22Rv1 (cell line): ENCODE results near the gene GABRB1.

Experiments used
- ZFX ChIP-seq: fragments of 450-650 bp; IDR thresholded peaks from 2 replicates; pipeline ENCODE4 v1.6.1; 2017; ENCODE audit warnings: antibody characterized with exemption, borderline replicate concordance
- TF ChIP-seq, protein P1 (sequence below): fragments of 450-650 bp; IDR thresholded peaks from 2 replicates; pipeline ENCODE4 v1.5.1; 2017; ENCODE audit warnings: mild to moderate bottlenecking

DNA sequence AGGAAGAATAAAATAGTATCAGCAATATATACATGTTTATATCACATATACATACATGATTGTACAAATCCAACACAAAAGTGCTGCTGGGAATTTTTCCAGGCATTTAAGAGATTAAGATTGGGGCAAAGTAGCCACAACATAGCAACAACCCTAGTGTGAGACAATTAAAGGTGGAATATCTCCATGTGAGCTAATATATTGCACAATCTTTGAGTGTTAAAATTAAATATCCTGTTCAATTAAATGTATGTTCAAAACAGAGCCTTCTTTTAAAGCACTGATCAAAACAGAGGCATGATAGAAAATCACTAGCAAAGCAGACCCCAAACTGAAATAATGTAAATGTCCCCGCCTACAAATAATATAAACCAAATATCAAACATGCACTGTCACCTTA, 97.6 kb downstream of the GABRB1 start:
- TF ChIP-seq, protein P1, sequence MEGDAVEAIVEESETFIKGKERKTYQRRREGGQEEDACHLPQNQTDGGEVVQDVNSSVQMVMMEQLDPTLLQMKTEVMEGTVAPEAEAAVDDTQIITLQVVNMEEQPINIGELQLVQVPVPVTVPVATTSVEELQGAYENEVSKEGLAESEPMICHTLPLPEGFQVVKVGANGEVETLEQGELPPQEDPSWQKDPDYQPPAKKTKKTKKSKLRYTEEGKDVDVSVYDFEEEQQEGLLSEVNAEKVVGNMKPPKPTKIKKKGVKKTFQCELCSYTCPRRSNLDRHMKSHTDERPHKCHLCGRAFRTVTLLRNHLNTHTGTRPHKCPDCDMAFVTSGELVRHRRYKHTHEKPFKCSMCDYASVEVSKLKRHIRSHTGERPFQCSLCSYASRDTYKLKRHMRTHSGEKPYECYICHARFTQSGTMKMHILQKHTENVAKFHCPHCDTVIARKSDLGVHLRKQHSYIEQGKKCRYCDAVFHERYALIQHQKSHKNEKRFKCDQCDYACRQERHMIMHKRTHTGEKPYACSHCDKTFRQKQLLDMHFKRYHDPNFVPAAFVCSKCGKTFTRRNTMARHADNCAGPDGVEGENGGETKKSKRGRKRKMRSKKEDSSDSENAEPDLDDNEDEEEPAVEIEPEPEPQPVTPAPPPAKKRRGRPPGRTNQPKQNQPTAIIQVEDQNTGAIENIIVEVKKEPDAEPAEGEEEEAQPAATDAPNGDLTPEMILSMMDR, result no peak
- TF ChIP-seq ZFX, result no peak
